AG20443 (cell line): ENCODE results near the gene PHOX2A.

Experiments used
- DNase-seq: peaks from one replicate; pipeline ENCODE4 v3.0.0; 2012; ENCODE audit warnings: low spot score, mixed read lengths

Gene PHOX2A

GRCh38 chr11:72233773-72234513 lies 10.0 kb downstream of the PHOX2A start:
- no peak for DNase-seq

GRCh38 chr11:72233056-72233772 lies 10.8 kb downstream of the PHOX2A start:
- DNase-seq = no peak

GRCh38 chr11:72232260-72233055 lies 11.5 kb downstream of the PHOX2A start:
- no peak for DNase-seq

- DNase-seq = no peak
Observed at GRCh38 chr11:72231396-72232259, 12.3 kb downstream of the PHOX2A start.

GRCh38 chr11:72230764-72231365 lies 13.1 kb downstream of the PHOX2A start:
- no peak for DNase-seq

GRCh38 chr11:72229925-72230763 lies 13.8 kb downstream of the PHOX2A start:
- no peak for DNase-seq

GRCh38 chr11:72229336-72229924 lies 14.5 kb downstream of the PHOX2A start:
- no peak for DNase-seq

GRCh38 chr11:72228844-72229231 lies 15.1 kb downstream of the PHOX2A start:
- DNase-seq = no peak

- no peak for DNase-seq
Observed at GRCh38 chr11:72228229-72228843, 15.6 kb downstream of the PHOX2A start.

GRCh38 chr11:72227316-72228228 lies 16.4 kb downstream of the PHOX2A start:
- no peak for DNase-seq

- DNase-seq = no peak
Observed at GRCh38 chr11:72226701-72227100, 17.3 kb downstream of the PHOX2A start.

GRCh38 chr11:72225411-72225951 lies 18.5 kb downstream of the PHOX2A start:
- no peak for DNase-seq

- peak; percentile 54 for DNase-seq
Observed at GRCh38 chr11:72224564-72225410, 19.2 kb downstream of the PHOX2A start, which contains the start of gene INPPL1. Gene INPPL1 (plus strand): TSS chr11:72224767. CDS start chr11:72224985, 218 bp downstream.

- peak; percentile 87 for DNase-seq
Observed at GRCh38 chr11:72223615-72224563, 20.1 kb downstream of the PHOX2A start.

GRCh38 chr11:72222907-72223614 lies 20.9 kb downstream of the PHOX2A start:
- DNase-seq = peak; percentile 91
